ENCODE data around the gene KRTAP12-3.
"Not testable (repeated sequence)": the region's sequence is repeated elsewhere in the genome, so short reads cannot be mapped to it uniquely, and the experiment has no call there.

The KRTAP12-3 gene, protein sequence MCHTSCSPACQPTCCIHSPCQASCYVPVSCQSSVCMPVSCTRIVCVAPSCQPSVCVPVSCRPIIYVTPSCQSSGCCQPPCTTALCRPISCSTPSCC

DNA sequence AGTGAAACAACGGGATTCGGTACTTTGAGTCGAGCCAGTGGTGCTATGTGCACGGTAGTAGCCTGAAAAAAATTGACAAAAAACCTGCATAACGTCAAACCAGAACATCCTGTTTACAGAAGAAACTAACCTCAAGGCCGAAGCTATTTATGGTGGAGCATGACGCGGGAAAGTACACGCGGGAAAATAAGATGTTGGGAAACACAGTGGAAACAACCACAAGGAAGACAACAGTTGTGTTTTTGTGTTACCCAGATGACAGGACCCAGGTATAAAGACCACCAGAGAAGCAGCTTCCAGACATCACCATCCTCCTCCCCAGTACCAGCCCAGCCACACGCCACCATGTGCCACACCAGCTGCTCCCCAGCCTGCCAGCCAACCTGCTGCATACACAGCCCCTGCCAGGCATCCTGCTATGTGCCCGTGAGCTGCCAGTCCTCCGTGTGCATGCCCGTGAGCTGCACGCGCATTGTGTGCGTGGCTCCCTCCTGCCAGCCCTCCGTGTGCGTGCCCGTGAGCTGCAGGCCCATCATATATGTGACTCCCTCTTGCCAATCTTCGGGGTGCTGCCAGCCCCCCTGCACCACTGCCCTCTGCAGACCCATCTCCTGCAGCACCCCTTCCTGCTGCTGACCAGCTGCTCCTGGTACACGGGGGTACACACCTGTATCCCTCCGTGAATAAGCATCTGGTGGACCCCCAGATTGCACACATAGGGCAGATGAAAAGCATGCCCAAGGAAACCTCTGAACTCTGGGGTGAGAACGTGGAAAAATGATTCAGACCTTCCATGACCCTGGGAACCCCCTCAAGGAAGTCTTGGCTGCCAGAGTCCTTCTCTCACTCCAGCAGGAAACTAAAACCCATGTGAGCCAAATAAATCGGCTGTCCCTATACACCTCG, at the start of gene KRTAP12-3:
Gene KRTAP12-3, plus strand, starts transcription at position 298 of the 906 bp plus-strand sequence. Its CDS starts 48 bp downstream, at position 346.
- no peak for DNase-seq

DNA sequence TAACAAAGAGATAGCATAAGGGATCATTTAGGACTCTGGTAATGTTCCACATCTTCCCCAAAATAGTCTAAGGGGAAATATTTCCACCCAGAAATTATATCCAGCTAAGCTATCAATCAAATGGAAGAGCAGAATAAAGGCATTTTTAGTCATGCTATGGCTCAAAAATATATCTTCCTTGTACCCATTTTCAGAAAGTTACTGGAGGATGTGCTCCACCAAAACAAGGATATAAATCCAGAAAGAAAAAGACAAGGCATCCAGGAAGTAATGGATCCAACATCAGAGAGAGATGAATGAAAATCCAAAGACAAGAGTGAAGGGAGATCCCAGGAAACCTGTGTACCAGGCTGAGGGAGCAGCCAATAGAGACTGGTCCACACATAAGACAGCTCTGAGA, 48.5 kb upstream of the KRTAP12-3 start:
- no peak for DNase-seq

DNA sequence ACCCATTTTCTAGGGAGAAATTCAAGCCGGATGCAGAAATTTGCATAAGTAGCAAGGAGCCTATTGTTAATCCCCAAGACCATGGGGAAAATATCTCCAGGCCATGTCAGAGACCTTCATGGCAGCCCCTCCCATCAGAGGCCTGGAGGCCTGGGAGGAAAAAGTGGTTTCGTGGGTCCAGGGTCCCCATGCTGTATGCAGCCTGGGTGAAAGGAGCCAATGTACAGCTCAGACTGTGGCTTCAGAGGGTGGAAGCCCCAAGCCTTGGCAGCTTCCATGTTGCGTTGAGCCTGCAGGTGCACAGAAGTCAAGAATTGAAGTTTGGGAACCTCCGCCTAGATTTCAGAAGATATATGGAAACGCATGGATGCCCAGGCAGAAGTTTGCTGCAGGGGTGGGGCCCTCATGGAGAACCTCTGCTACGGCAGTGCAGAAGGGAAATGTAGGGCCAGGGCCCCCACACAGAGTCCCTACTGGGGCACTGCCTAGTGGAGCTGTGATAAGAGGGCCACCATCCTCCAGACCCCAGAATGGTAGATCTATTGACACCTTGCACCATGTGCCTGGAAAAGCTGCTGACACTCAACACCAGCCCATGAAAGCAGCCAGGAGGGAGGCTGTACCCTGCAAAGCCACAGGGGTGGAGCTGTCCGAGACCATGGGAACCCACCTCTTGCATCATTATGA, 47.4 kb upstream of the KRTAP12-3 start:
- DNase-seq = not testable (repeated sequence)

DNA sequence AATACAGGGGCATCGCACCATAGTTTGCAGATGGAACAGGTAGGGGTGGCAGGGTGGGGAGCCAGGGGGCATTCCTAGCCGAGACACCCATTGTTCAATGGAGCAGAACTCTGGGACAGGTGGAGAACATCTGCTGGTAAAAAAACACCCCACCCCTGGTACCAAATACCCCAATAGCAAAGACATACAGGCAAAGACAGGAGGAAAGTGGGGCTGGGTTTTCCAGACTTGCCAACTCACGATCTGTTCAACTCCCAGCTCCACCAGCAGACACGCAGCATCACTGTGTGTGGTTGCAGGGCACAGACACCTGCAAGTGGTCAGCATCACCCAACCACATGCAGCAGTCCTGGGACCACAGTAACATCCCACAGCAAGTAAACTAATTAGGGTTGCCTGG, 46.2 kb upstream of the KRTAP12-3 start:
- no peak for DNase-seq

DNA sequence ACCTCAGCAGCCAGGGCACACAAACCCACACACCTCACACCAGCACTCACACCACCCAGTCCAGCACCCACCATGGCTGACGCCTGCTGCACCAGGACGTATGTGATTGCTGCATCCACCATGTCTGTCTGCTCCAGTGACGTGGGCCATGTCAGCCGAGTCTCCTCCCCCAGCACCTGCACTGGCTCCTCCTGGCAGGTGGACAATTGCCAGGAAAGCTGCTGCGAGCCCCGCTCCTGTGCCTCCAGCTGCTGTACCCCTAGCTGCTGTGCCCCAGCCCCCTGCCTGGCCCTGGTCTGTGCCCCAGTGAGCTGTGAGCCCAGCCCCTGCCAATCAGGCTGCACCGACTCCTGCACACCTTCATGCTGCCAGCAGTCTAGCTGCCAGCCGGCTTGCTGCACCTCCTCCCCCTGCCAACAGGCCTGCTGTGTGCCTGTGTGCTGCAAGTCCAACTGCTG, 45.7 kb upstream of the KRTAP12-3 start, which contains the start of gene KRTAP10-8:
Gene KRTAP10-8, plus strand, starts transcription at position 51 of the 458 bp plus-strand sequence. Its CDS starts 22 bp downstream, at position 73.
- DNase-seq = no peak

DNA sequence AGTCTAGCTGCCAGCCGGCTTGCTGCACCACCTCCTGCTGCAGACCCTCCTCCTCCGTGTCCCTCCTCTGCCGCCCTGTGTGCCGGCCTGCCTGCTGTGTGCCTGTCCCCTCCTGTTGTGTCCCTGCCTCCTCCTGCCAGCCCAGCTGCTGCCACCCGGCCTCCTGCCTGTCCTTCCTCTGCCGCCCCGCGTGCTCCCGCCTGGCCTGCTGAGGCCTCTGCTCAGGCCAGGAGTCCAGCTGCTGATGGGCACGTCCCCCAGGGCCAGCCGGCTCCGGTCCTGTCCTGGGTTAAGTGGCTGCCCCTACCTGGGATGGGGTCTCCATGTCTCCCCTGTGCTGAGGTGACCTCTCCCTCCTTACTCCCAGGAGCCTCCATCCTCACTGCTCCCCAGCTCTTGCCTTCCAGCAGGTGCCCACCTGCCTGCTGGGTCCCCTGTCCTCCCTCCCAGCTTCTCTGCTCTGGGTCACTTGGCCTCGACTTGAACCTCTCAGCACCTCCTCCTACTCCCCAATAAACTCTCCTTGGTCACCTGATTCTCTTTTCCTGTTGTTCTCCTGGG, 45.0 kb upstream of the KRTAP12-3 start:
- DNase-seq = no peak

DNA sequence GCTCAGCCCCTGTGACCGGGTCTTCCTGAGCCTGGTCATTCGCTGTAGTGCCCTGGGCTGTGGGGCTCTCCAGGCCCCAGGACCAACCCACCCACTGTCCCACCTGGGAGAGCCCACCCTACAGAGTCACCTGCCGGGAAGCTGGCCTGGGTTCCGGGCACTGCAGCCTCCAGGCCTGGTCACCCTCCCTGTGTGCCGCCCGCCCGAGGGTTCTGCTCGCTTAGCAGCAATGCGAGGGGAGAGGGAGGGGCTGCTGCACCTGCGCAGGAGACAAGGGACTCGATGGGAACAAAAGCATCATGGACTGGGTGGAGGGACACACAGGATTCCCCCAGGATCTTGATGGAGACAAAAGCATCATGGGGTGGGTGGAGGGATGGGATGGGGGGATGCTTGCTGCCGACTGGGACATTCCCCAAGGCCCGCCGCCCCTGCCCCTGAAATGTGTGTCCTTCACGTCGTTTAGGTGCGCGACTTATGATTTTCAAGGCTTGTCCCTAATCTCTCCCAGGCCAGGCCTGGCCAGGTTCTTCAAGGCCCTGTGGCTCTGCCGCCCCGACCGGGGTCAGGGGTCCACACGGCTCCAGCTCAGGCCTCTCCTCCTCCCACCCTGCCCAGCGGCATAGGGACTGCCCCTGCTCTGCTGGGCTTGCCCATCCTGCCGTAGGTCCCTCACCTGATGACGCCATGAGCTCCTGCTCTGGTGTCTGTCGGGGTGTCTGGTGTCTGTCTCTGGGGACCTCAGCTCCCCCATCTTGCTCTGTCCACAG, 44.2 kb upstream of the KRTAP12-3 start:
- no peak for DNase-seq

DNA sequence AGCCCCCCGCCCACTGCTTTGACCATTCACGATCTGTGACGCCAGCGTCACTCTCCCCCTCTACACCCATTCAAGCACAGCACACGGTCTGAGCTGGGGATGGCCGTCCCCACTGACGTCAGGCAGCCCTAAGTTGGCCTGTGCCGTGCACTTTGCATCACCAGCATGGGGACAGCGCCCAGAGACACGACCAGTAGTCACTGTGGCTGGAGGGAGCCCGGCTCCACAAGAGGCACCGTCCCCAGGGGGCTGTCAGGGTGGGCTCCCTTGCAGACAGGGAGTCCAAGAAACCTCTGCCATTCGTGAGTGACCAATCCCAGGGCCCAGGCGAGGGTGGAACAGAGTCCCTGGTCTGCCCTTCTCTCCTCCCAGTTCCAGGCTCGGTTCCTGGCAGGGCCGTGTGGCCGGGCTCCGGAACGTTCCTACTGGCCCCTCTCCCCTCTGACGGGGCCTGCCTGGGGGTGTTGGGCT, 43.5 kb upstream of the KRTAP12-3 start:
- no peak for DNase-seq

DNA sequence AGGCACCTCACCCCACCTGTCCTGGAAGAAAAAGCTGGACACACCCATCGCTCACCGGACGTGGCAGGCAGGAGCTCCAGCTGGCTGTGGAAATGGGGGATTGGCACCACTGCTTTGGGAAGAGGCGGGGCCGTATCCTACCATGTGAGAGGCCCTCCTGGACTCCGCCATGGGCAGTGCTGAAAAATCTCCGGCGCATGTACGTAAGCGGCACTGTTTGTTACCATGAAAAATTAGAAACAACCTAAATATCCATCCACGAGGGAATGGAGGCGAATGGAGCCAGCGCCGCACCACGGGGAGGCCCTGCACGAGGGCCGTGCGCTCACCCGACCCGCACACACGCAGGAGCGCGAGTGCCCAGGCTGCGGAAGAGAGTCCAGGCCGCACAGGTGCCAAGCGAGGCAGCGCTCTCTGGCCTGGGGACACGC, 42.8 kb upstream of the KRTAP12-3 start:
- DNase-seq = no peak

DNA sequence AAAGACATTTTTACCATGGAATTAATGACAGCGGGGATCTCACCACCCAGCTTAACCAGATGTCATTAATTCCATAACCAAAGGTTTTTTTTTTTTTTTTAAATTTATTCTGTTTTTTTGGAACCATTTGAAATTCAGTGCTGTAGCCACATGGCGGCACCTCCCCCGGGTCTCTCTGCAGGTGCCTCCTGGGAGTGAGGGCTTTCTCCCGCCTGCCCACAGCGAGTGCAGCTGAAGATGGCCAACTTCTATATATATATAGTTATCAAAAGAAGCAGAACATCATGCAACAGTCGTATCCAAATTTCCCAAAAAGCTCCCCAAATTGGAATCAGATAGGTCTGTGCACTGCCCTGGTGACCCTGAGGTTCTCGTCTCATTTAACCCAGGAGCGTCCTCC, 42.3 kb upstream of the KRTAP12-3 start:
- DNase-seq = no peak

DNA sequence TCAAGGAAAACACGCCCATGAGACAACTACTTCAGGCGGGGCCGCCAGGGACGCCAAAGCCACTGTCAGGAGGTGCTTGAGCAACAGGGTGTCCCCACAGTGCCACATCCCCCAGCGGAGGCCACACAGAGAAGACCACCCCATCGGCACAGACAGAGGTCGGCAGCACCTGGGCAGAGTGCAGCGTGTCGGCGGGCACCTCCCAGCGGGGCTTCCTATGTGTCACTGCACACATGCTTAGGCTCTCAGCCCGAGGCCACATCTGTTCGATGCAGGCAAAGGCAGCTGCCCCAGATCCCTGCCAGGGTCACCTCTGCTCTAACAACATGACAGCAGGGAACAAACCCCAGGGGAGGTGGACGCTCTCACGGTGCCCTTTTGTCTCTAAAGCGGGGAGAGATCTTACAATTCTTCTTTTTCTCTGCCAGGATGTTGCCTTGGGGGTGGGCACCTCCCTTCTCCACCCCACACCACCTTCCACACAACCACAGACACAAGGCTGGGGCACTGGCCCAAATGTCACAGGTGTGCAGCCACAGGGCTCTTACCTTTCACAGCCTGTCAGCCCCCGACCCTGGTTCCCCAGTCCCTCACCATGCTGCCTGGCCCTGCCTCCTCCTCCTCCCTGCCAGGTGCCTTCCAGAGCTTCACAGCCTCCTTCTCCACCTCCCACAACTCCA, 41.7 kb upstream of the KRTAP12-3 start:
- no peak for DNase-seq

DNA sequence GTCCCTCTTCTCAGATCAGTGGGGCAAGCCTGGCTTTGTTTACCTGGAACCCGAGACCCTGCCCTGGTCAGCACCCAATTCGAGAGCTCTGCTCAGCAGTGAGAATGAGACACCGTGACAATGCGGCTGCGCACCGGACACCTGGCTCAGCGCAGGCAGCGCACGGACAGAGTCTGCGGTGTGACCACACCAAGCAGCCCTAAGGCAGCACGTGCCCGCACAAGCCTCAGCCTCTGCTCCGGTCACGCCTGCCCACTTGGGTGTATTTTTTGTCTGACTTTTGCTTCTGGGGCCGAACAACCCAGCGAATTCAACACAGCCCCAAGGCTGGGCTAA, 41.2 kb upstream of the KRTAP12-3 start:
- no peak for DNase-seq

DNA sequence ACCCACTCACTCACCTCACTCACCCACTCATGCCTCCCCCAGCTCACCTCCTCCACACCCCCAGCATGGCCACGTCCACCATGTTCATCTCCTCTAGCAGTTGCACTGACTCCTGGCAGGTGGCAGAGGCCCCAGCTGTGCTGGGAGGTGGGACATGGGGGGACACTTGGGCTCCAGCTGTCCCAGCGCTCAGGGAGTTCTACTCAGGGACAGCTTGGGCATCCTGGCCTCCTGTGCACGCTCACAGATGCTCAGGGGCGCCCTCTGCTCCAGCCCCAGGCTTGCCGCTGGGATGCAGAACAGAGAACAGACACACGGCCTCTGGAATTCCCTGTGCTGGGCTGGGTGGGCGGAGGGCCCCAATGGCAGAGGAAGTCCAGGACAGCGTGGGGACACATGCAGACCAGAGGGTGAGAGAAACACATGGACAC, 40.6 kb upstream of the KRTAP12-3 start:
- no peak for DNase-seq

DNA sequence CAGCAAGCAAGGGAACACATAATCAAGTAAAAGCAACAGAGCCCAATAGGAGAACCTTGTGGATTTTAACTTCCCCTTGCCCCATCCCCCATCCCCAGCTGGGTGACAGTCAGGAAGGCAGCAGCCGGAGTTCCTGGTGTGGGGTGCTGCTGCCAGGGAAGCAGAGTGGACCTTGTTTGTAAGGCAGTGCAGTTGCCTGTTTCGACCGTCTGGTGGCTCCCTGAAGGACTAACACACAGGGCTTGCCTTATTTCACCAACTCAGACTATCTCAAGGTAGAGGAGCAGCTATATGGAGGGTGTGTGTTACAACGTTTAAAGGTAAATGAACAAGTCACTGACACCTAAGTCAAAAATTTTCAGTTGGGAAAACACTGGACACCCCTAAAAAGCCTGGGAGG, 39.2 kb upstream of the KRTAP12-3 start:
- no peak for DNase-seq

DNA sequence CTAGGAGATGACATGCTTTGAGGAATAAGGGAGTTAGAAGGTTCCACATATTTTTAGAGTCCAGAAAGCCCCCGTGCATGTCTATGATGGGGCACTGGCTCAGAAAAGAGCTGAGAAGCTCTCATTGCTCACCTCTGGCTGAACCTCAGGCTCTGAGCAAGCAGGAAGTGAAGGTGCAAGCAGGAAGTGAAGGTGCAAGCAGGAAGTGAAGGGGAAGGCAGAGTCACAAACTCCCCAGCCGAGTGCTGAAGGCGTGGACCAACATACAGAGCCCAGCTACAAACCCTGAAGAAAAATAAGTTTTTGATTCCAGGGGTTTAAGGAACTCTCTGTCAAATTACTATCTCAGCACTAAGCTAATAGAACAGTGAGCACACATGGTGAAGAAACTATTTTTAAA, 38.8 kb upstream of the KRTAP12-3 start:
- no peak for DNase-seq

DNA sequence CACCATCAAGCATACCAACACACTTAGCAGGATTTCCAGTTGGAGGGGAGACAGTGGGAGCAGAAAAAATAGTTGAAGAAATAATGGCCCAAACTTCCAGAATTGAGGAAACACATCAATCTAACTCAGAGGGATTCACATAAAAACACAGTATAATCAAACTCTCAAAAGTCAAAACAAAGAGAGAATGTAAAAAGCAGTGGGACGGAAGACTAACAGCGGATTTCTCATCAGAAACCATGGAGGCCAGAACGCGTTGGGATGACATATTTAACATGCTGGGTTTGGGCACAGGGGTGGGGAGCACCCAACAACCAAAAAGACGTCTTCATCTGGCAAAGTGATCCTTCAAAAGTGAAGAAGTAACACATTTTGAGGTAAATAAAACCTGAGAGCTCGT, 37.8 kb upstream of the KRTAP12-3 start:
- no peak for DNase-seq

DNA sequence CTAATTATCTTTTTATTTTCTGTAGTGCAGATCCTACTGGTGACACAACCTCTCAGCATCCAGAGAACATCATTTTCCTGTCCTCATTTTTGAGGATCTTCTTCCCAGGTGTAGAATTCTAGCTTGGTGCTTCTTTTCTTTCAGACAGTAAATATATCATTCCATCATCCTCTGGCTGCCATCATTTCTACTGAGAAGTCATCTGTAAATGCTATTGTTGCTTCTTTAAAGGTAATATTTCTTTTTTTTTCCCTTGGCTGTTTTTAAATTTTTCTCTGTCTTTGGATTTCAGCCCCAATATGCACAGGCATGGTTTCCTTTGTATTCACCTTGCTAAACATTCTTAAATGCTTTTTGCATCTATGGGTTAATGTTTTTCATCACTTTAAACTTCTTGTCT, 34.2 kb upstream of the KRTAP12-3 start:
- DNase-seq = no peak

DNA sequence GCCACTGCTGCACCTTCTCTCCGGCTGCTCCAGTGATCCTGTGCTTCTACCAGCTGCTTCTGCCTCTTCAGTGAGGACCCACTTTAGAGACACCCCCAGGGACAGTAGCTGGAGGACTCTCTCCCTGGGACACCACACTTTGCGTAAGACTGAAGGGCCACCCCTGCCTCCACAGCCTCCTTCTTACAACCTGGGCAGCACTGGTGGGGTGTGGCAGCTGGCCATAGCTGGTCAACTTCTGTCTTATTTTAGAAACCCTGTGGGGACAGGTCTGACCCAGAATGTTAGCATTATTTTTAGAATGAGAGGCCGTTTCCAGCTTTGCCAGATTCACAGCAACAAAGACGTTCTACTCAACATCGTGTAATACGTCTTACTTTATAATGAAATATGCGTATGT, 32.0 kb upstream of the KRTAP12-3 start:
- no peak for DNase-seq

DNA sequence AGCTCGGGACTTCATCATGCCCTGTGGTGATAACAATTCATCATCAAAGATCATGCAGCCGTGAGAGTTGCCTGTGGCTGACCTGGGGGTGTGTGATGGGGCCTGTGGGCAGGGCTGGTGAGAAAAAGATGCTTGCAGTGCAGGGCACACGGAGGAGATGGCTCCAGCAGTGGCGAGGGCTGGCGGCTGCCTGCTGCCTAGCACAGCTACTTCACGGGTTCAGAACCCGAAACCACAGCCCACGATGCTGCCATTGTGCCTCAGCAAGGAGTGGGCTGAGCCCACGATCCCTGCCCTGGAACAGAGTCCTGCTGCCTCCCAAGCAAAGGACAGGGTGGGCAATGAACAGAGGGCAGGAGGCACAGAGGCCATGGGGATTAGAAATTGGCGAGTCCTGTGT, 31.5 kb upstream of the KRTAP12-3 start:
- no peak for DNase-seq

DNA sequence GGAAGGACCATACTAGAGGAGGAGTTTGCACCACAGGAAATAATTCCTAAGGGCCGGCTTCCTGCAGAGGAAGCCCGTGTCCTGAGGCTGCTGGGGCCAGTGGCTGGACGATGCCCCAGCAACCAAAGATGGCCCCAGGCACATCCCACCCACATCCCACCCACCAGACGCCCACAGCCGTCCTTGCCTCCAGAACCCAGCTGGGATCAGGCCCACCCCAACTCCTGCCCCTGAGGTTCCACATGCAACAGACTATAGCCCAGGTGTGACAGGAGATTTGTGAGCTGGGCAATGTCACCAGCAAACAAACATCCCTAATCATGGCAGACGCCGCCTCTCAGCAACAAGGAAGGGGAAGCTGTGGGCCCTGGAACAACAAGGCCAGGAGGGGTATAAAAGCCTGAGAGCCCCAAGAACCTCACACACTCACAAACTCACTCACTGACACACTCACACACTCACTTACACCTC, 31.0 kb upstream of the KRTAP12-3 start, which contains the start of gene KRTAP10-9:
Gene KRTAP10-9, plus strand, starts transcription at position 421 of the 471 bp plus-strand sequence. CDS start 79 bp downstream, outside the sequence.
- DNase-seq = no peak

DNA sequence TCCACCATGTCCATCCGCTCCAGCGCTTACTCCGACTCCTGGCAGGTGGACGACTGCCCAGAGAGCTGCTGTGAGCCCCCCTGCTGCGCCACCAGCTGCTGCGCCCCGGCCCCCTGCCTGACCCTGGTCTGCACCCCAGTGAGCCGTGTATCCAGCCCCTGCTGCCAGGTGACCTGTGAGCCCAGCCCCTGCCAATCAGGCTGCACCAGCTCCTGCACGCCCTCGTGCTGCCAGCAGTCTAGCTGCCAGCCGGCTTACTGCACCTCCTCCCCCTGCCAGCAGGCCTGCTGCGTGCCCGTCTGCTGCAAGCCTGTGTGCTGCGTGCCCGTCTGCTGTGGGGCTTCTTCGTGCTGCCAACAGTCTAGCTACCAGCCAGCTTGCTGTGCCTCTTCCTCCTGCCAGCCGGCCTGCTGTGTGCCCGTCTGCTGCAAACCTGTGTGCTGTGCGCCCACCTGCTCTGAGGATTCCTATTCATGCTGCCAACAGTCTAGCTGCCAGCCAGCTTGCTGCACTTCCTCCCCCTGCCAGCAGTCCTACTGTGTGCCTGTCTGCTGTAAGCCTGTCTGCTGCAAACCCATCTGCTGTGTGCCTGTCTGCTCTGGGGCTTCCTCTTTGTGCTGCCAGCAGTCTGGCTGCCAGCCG, 30.4 kb upstream of the KRTAP12-3 start:
- DNase-seq = not testable (repeated sequence)

Data from NCI-H526 treated with DMSO at 0.1 percent for 48 hours (cell line).